A673 (cell line): Measurements from ENCODE around the gene ANO1. TPM values are rescaled to one million over a fixed set of nuclear protein-coding genes. Genes with fewer than 3 reads are reported as not detected.

Experiments used
- BruUV-seq: library from RNA; stranded (reverse); fragments of 400-500 nt; replicated peaks from 2 replicates; lab custom pipeline; 2021; lab: Mats Ljungman, UMichigan
- CTCF ChIA-PET: fragments of 300-600 bp; sonication (Branson Sonifier 250); formaldehyde crosslinking; loops from one replicate; lab custom pipeline; 2022; ENCODE audit warnings: antibody characterized with exemption; lab: Charles Lee
- POLR2A ChIA-PET: fragments of 300-600 bp; sonication (Branson Sonifier 250); formaldehyde crosslinking; loops from one replicate; lab custom pipeline; 2022; ENCODE audit warnings: antibody characterized with exemption; ENCODE audit not compliant: low non-redundant PET; lab: Charles Lee
- DNase-seq: peaks from one replicate; pipeline ENCODE4 v3.0.0-alpha.2; 2015; ENCODE audit warnings: low spot score
- H3K27ac ChIP-seq: fragments of 200-600 bp; sonication (generic); 2 replicates; pipeline ENCODE4 v1.5.1; 2016; ENCODE audit warnings: mixed run types, low read depth, mild to moderate bottlenecking, mixed read lengths, antibody characterized with exemption, low read length; ENCODE audit not compliant: poor library complexity, severe bottlenecking
- H3K27me3 ChIP-seq: fragments of 200-600 bp; sonication (generic); replicated peaks from 2 replicates; pipeline ENCODE4 v1.6.1; 2017; ENCODE audit warnings: mixed run types, low read depth, mild to moderate bottlenecking, mixed read lengths, antibody characterized with exemption, low read length; ENCODE audit not compliant: insufficient read depth, poor library complexity
- H3K36me3 ChIP-seq: fragments of 200-600 bp; sonication (generic); 2 replicates; pipeline ENCODE4 v1.6.1; 2016; ENCODE audit warnings: mixed run types, mild to moderate bottlenecking, mixed read lengths, antibody characterized with exemption, low read length; ENCODE audit not compliant: insufficient read depth, poor library complexity, severe bottlenecking
- H3K4me1 ChIP-seq: fragments of 200-600 bp; sonication (generic); 2 replicates; pipeline ENCODE4 v1.6.1; 2017; ENCODE audit warnings: mixed run types, mild to moderate bottlenecking, mixed read lengths, antibody characterized with exemption, low read length; ENCODE audit not compliant: insufficient read depth, poor library complexity, severe bottlenecking
- H3K4me3 ChIP-seq: fragments of 200-600 bp; sonication (generic); 2 replicates; pipeline ENCODE4 v1.5.1; 2016; ENCODE audit warnings: low read depth, mixed run types, mild to moderate bottlenecking, mixed read lengths, low read length; ENCODE audit not compliant: poor library complexity, severe bottlenecking
- H3K9me3 ChIP-seq: fragments of 200-600 bp; sonication (generic); 2 replicates; pipeline ENCODE4 v1.6.1; 2016; ENCODE audit warnings: mixed run types, low read depth, mild to moderate bottlenecking, mixed read lengths, antibody characterized with exemption, low read length; ENCODE audit not compliant: poor library complexity, severe bottlenecking
- CTCF ChIP-seq: fragments of 300-800, 200-600 bp; sonication (generic); conservative IDR thresholded peaks from 2 replicates; pipeline ENCODE4 v1.5.1; 2017; ENCODE audit warnings: low read depth, mild to moderate bottlenecking, antibody characterized with exemption, low read length, moderate library complexity, mixed read lengths
- EZH2 ChIP-seq: fragments of 200-600 bp; sonication (generic); IDR thresholded peaks from 2 replicates; pipeline ENCODE4 v1.6.1; 2017; ENCODE audit warnings: borderline replicate concordance, low read depth, mild to moderate bottlenecking, mixed read lengths, antibody characterized with exemption, low read length; ENCODE audit not compliant: poor library complexity, severe bottlenecking
- intact Hi-C: fragments of 100-400 bp; cut with micrococcal nuclease; formaldehyde crosslinking; loops from one replicate; pipeline ENCODE4 v1.10.0; 2022; ENCODE audit not compliant: unreplicated experiment
- total RNA-seq: library from RNA; stranded (reverse); gene quantifications from 2 replicates; pipeline ENCODE4 v1.2.3, GENCODE V29; 2021

The ANO1 gene
- total RNA-seq, 1 experiment from 2014 or later: 0.90 TPM

GRCh38 chr11:70076461-70076931, 1.6 kb upstream of the ANO1 start:
- Histone ChIP-seq H3K4me3 (no peak overlapping the region), H3K27me3 (peaks cover 73% of the 10 kb centered on the region), H3K36me3 (no peaks in the 10 kb centered on the region), H3K4me1 (peaks cover 10% of the 10 kb centered on the region), H3K27ac (no peak overlapping the region), H3K9me3 (no peaks in the 10 kb centered on the region)
- DNase-seq: no peak
- ChIA-PET CTCF (interaction anchor here (0.7 kb wide), 1 partner anchor 31 kb away, joined by 4 read pairs; no protein-coding TSS in a partner anchor), POLR2A (interaction anchor here (0.8 kb wide), 1 partner anchor 28 kb away, joined by 3 read pairs; no protein-coding TSS in a partner anchor)
- TF ChIP-seq CTCF: no peak
- no peak for TF ChIP-seq EZH2
- intact Hi-C loops: no loop called here
- no TSS peak for BruUV-seq

GRCh38 chr11:70077411-70078094, 564 bp upstream of the ANO1 start:
- peaks cover 80% of the 10 kb centered on the region for H3K27me3 ChIP-seq
- BruUV-seq: no TSS peak

More at GRCh38 chr11:70077411-70078094, 564 bp upstream of the ANO1 start:
- intact Hi-C loops: no loop called here
- Histone ChIP-seq H3K4me1 (peaks cover 10% of the 10 kb centered on the region), H3K36me3 (no peaks in the 10 kb centered on the region), H3K9me3 (no peaks in the 10 kb centered on the region), H3K4me3 (peak overlapping the region; percentile 15), H3K27ac (no peak overlapping the region)
- CTCF ChIA-PET: no interaction called here
- no peak for DNase-seq
- TF ChIP-seq EZH2: no peak
- no peak for TF ChIP-seq CTCF
- POLR2A ChIA-PET: no interaction called here
